Measurements from ENCODE around the gene MAP3K10.

Gene MAP3K10

DNA sequence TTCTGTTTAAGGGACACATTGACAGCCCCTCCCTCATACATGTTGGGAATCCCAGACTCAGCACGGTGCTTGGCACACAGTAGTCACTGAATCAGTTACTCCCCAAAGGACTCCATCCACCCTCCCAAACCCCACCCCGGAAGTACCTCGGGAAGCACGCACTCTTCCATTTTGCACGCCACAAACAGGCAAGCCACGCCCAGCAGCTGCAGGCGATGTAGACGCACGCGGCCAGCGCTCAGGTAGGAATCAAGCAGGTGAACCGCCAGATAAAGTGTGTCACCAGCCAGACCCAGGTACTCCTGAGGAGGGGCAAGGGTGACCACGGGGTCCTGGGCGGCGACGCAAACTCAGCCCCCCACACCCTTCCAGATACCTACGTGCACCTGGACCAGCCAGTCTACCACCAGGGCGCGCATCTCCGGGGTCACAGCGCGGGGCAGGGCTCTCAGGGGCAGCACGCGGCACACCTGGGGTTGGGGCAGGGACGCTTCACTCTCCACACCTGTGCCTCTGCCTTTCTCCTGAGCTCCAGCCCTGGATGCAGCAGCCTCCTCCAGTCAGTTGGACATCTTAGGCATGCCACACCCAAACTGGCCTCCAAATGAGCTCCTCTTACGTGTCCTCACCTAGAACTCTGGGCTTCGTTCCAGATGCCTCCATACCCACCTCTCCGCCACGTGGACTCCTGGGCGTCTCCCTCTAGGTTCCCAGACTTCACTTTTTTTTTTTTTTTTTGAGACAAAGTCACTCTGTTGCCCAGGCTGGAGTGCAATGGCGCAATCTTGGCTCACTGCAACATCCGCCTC lies 33.3 kb downstream of the MAP3K10 start:
- H3K4me3 ChIP-seq (ENCODE audit: low read depth, low read length), result no peak overlapping the region
- TF ChIP-seq CTCF (IDR thresholded peaks at IDR 0.05; ENCODE audit: control insufficient read depth, extremely low read depth, insufficient read depth), result no peak
- no peak for DNase-seq (ENCODE audit: low read depth)

- H3K4me3 ChIP-seq (ENCODE audit: low read depth, low read length), result no peak overlapping the region
- DNase-seq (ENCODE audit: low read depth), result peak; percentile 32
- no peak for TF ChIP-seq CTCF (IDR thresholded peaks at IDR 0.05; ENCODE audit: control insufficient read depth, extremely low read depth, insufficient read depth)
Observed at GRCh38 chr19:40225440-40226305, 34.4 kb downstream of the MAP3K10 start.

DNA sequence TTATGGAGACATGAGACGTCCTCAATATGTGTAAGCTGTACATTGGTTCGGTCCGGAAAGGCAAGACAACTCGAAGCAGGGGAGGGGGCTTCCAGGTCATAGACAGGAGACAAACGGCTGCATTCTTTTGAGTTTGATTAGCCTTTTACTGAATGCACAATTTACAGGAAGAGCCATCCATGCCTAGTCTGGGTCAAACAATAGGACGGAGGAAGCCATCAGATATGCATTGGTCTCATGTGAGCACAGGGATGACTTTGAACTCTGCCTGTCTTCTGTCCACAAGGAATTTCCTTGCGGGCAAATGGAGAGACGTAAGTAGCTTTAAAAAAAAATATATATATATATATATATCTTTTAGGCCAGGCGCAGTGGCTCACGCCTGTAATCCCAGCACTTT lies 37.1 kb downstream of the MAP3K10 start:
- no peak for TF ChIP-seq CTCF (IDR thresholded peaks at IDR 0.05; ENCODE audit: control insufficient read depth, extremely low read depth, insufficient read depth)
- H3K4me3 ChIP-seq (ENCODE audit: low read depth, low read length), result no peak overlapping the region
- DNase-seq (ENCODE audit: low read depth), result no peak

- DNase-seq (ENCODE audit: low read depth), result no peak
- no peak for TF ChIP-seq CTCF (IDR thresholded peaks at IDR 0.05; ENCODE audit: control insufficient read depth, extremely low read depth, insufficient read depth)
- no peak overlapping the region for H3K4me3 ChIP-seq (ENCODE audit: low read depth, low read length)
Observed at GRCh38 chr19:40228863-40229262, 37.6 kb downstream of the MAP3K10 start.

- no peak for DNase-seq (ENCODE audit: low read depth)
- H3K4me3 ChIP-seq (ENCODE audit: low read depth, low read length), result no peak overlapping the region
- no peak for TF ChIP-seq CTCF (IDR thresholded peaks at IDR 0.05; ENCODE audit: control insufficient read depth, extremely low read depth, insufficient read depth)
Observed at GRCh38 chr19:40229484-40229883, 38.3 kb downstream of the MAP3K10 start.

- DNase-seq (ENCODE audit: low read depth), result no peak
- no peak for TF ChIP-seq CTCF (IDR thresholded peaks at IDR 0.05; ENCODE audit: control insufficient read depth, extremely low read depth, insufficient read depth)
- H3K4me3 ChIP-seq (ENCODE audit: low read depth, low read length), result no peak overlapping the region
Observed at GRCh38 chr19:40229926-40230417, 38.7 kb downstream of the MAP3K10 start.
